ENCODE data around the gene PTK7.

The PTK7 gene

DNA sequence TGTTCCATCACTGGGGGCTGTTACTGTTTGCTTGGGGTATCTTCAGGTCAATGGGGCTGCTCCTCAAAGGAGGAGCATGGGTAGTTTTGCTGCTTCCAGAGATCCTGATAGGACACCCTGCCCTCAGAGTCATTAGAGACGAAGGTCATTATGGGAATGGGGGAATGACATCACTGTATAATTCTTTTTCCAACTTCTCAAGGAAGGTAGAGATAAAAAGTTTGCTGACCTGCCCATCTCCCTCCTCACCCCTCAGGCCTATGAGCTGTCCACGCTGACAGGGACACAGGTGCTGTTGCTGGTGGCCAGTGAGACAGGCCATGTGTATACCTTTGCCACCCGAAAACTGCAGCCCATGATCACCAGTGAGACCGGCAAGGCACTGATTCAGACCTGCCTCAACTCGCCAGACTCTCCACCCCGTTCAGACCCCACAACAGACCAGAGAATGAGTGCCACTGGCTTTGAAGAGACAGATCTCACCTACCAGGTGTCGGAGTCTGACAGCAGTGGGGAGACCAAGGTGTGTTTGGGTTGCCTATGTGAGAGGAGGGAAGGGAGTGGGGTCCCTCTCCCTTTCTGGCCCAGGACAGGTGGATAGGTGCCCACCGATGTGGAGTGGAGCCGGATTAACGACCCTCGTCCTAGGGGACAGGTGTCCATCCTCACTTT, 97.6 kb downstream of the PTK7 start:
- Histone ChIP-seq H3K27me3 (ENCODE audit: control insufficient read depth in 1 of 2, insufficient read depth in 1 of 2, low read length in 2 of 2) (no peaks in the 10 kb centered on the region), H3K23ac (ENCODE audit: low read length in 2 of 2) (peak overlapping the region in 1 of 2 experiments; percentile 5), H3K18ac (ENCODE audit: low read depth in 1 of 2, low read length in 2 of 2) (peak overlapping the region; percentile 13 to 71), H3K4me2 (ENCODE audit: low read length, poor library complexity, severe bottlenecking) (peak overlapping the region; percentile 80), H4K91ac (ENCODE audit: low read length) (peak overlapping the region; percentile 98), H3K27ac (ENCODE audit: low read length, poor library complexity, severe bottlenecking) (peak overlapping the region; percentile 90), H2BK120ac (ENCODE audit: low read depth, low read length) (no peak overlapping the region), H3K36me3 (ENCODE audit: control insufficient read depth in 1 of 2, insufficient read depth in 2 of 2, low read depth in 1 of 2, low read length in 2 of 2) (peaks cover 28 to 31% of the 10 kb centered on the region in 2 experiments), H3K9ac (ENCODE audit: low read length) (peak overlapping the region; percentile 94), H2AFZ (ENCODE audit: low read depth, low read length) (no peak overlapping the region), H2BK12ac (ENCODE audit: low read length in 2 of 2) (peak overlapping the region; percentile 69 to 98), H3K9me3 (ENCODE audit: control insufficient read depth, low read length) (no peaks in the 10 kb centered on the region), H2BK5ac (ENCODE audit: low read depth, low read length, poor library complexity, severe bottlenecking) (peak overlapping the region; percentile 71), H3K4ac (ENCODE audit: low read depth in 1 of 2, low read length in 2 of 2) (peak overlapping the region; percentile 42 to 99), H3K4me3 (ENCODE audit: insufficient read depth in 1 of 2, low read depth in 1 of 2, low read length in 2 of 2) (peak overlapping the region in 1 of 2 experiments; percentile 90), H3K79me1 (replicated peaks; ENCODE audit: low read length, poor library complexity, severe bottlenecking) (peaks cover 14% of the 10 kb centered on the region), H3K4me1 (ENCODE audit: control insufficient read depth, insufficient read depth, low read depth, low read length) (peaks cover 29% of the 10 kb centered on the region), H4K8ac (ENCODE audit: low read length) (peak overlapping the region; percentile 74), H2BK15ac (ENCODE audit: low read depth, poor library complexity, severe bottlenecking) (peak overlapping the region; percentile 83), H3K14ac (ENCODE audit: low read length in 2 of 2) (peak overlapping the region in 1 of 2 experiments; percentile 62), H2AK5ac (ENCODE audit: low read length, severe bottlenecking) (peak overlapping the region; percentile 100)
- DNase-seq = peak; percentile 25
- 45% methylated on average over 10 of the region's 11 CpGs for WGBS

GRCh38 chr6:43174263-43175112, 98.4 kb downstream of the PTK7 start:
- H2BK5ac ChIP-seq (ENCODE audit: low read depth, low read length, poor library complexity, severe bottlenecking) = peak overlapping the region; percentile 83
- no peak overlapping the region for H3K14ac ChIP-seq (ENCODE audit: low read length in 2 of 2)
- H3K4ac ChIP-seq (ENCODE audit: low read depth in 1 of 2, low read length in 2 of 2) = no peak overlapping the region
- H3K4me2 ChIP-seq (ENCODE audit: low read length, poor library complexity, severe bottlenecking) = peak overlapping the region; percentile 66
- DNase-seq = peak; percentile 100
- H4K8ac ChIP-seq (ENCODE audit: low read length) = peak overlapping the region; percentile 87
- peak overlapping the region; percentile 93 for H2BK120ac ChIP-seq (ENCODE audit: low read depth, low read length)
- H3K4me3 ChIP-seq (ENCODE audit: insufficient read depth in 1 of 2, low read depth in 1 of 2, low read length in 2 of 2) = peak overlapping the region; percentile 57 to 90
- H4K91ac ChIP-seq (ENCODE audit: low read length) = peak overlapping the region; percentile 98
- H3K23ac ChIP-seq (ENCODE audit: low read length in 2 of 2) = no peak overlapping the region
- peak overlapping the region; percentile 98 for H3K27ac ChIP-seq (ENCODE audit: low read length, poor library complexity, severe bottlenecking)
- no peak overlapping the region for H2AK5ac ChIP-seq (ENCODE audit: low read length, severe bottlenecking)
- peaks cover 22% of the 10 kb centered on the region for H3K79me1 ChIP-seq (replicated peaks; ENCODE audit: low read length, poor library complexity, severe bottlenecking)
- H2AFZ ChIP-seq (ENCODE audit: low read depth, low read length) = no peak overlapping the region
- no peaks in the 10 kb centered on the region for H3K27me3 ChIP-seq (ENCODE audit: control insufficient read depth in 1 of 2, insufficient read depth in 1 of 2, low read length in 2 of 2)
- peak overlapping the region; percentile 90 to 92 for H3K18ac ChIP-seq (ENCODE audit: low read depth in 1 of 2, low read length in 2 of 2)
- peaks cover 29% of the 10 kb centered on the region for H3K4me1 ChIP-seq (ENCODE audit: control insufficient read depth, insufficient read depth, low read depth, low read length)
- 2% methylated on average over 31 of the region's 32 CpGs for WGBS
- peaks cover 36 to 39% of the 10 kb centered on the region in 2 experiments for H3K36me3 ChIP-seq (ENCODE audit: control insufficient read depth in 1 of 2, insufficient read depth in 2 of 2, low read depth in 1 of 2, low read length in 2 of 2)
- peak overlapping the region; percentile 90 for H2BK15ac ChIP-seq (ENCODE audit: low read depth, poor library complexity, severe bottlenecking)
- peak overlapping the region in 1 of 2 experiments; percentile 45 for H2BK12ac ChIP-seq (ENCODE audit: low read length in 2 of 2)
- peak overlapping the region; percentile 94 for H3K9ac ChIP-seq (ENCODE audit: low read length)
- H3K9me3 ChIP-seq (ENCODE audit: control insufficient read depth, low read length) = no peaks in the 10 kb centered on the region

- Histone ChIP-seq H4K91ac (ENCODE audit: low read length) (peak overlapping the region; percentile 63), H2AK5ac (ENCODE audit: low read length, severe bottlenecking) (no peak overlapping the region), H3K36me3 (ENCODE audit: control insufficient read depth in 1 of 2, insufficient read depth in 2 of 2, low read depth in 1 of 2, low read length in 2 of 2) (peaks cover 40 to 48% of the 10 kb centered on the region in 2 experiments)
Measured at GRCh38 chr6:43175676-43176422, 99.7 kb downstream of the PTK7 start.

More at GRCh38 chr6:43175676-43176422, 99.7 kb downstream of the PTK7 start:
- no peak for DNase-seq
- no peak overlapping the region for H3K4me2 ChIP-seq (ENCODE audit: low read length, poor library complexity, severe bottlenecking)
- H3K18ac ChIP-seq (ENCODE audit: low read depth in 1 of 2, low read length in 2 of 2) = no peak overlapping the region
- no peak overlapping the region for H3K27ac ChIP-seq (ENCODE audit: low read length, poor library complexity, severe bottlenecking)
- 97% methylated on average over 11 of the region's 11 CpGs for WGBS
- no peak overlapping the region for H3K23ac ChIP-seq (ENCODE audit: low read length in 2 of 2)
- H2BK15ac ChIP-seq (ENCODE audit: low read depth, poor library complexity, severe bottlenecking) = no peak overlapping the region
- no peak overlapping the region for H3K14ac ChIP-seq (ENCODE audit: low read length in 2 of 2)
- H3K27me3 ChIP-seq (ENCODE audit: control insufficient read depth in 1 of 2, insufficient read depth in 1 of 2, low read length in 2 of 2) = no peaks in the 10 kb centered on the region
- no peak overlapping the region for H2BK5ac ChIP-seq (ENCODE audit: low read depth, low read length, poor library complexity, severe bottlenecking)
- no peaks in the 10 kb centered on the region for H3K9me3 ChIP-seq (ENCODE audit: control insufficient read depth, low read length)
- no peak overlapping the region for H2BK120ac ChIP-seq (ENCODE audit: low read depth, low read length)
- H2AFZ ChIP-seq (ENCODE audit: low read depth, low read length) = no peak overlapping the region
- no peak overlapping the region for H3K4me3 ChIP-seq (ENCODE audit: insufficient read depth in 1 of 2, low read depth in 1 of 2, low read length in 2 of 2)
- H3K9ac ChIP-seq (ENCODE audit: low read length) = peak overlapping the region; percentile 94
- H3K79me1 ChIP-seq (replicated peaks; ENCODE audit: low read length, poor library complexity, severe bottlenecking) = peaks cover 26% of the 10 kb centered on the region
- peak overlapping the region in 1 of 2 experiments; percentile 25 for H2BK12ac ChIP-seq (ENCODE audit: low read length in 2 of 2)
- no peak overlapping the region for H3K4ac ChIP-seq (ENCODE audit: low read depth in 1 of 2, low read length in 2 of 2)
- H4K8ac ChIP-seq (ENCODE audit: low read length) = no peak overlapping the region
- peaks cover 25% of the 10 kb centered on the region for H3K4me1 ChIP-seq (ENCODE audit: control insufficient read depth, insufficient read depth, low read depth, low read length)

Measured in mesenchymal stem cell (in vitro differentiated cells and primary cell).